ENCODE data around the gene TOMM20. TPM values are rescaled to one million over a fixed set of nuclear protein-coding genes. Genes with fewer than 3 reads are reported as not detected.

TOMM20 gene
- total and polyA plus RNA-seq, 2 of the 8 experiments (the other 6 are each of a cell fraction or from before 2014, with no cell fraction given): 71.4 to 168 TPM

GRCh38 chr1:235093696-235094592 is 34.7 kb downstream of the TOMM20 start (continued):
- no peak for TF ChIP-seq EZH2 (IDR thresholded peaks at IDR 0.05; ENCODE audit: low read depth, low read length, severe bottlenecking)
- no peak for TF ChIP-seq KDM4A (IDR thresholded peaks at IDR 0.05; ENCODE audit: low read depth, low read length, severe bottlenecking)
- TF ChIP-seq RAD21 (IDR thresholded peaks at IDR 0.05 in 1 of 2, conservative IDR thresholded peaks at IDR 0.05 in 1 of 2; ENCODE audit: low read depth in 2 of 2, low read length in 2 of 2): peak; percentile 79 to 82
- no peak for TF ChIP-seq PHF8 (conservative IDR thresholded peaks at IDR 0.05; ENCODE audit: low read depth, low read length)
- TF ChIP-seq RFX5 (IDR thresholded peaks at IDR 0.05; ENCODE audit: borderline replicate concordance, low read depth, low read length): no peak
- no peak for TF ChIP-seq HDAC2 (IDR thresholded peaks at IDR 0.05; ENCODE audit: borderline replicate concordance in 1 of 2, low read depth in 2 of 2, low read length in 2 of 2)
- 0 out of 4 replicates have a peak, but pooled peaks of 1 of the 2 experiments have one; percentile 24 for TF ChIP-seq SIN3A (conservative IDR thresholded peaks at IDR 0.05 in 1 of 2, IDR thresholded peaks at IDR 0.05 in 1 of 2; ENCODE audit: low read depth in 1 of 2, low read length in 2 of 2)
- no peak for TF ChIP-seq TBP (IDR thresholded peaks at IDR 0.05; ENCODE audit: low read depth, low read length)
- peak; percentile 22 for TF ChIP-seq ASH2L (IDR thresholded peaks at IDR 0.05; ENCODE audit: low read length)
- TF ChIP-seq SP4 (IDR thresholded peaks at IDR 0.05; ENCODE audit: low read length): 0 out of 2 replicates have a peak, but pooled peaks have one; percentile 58
- TF ChIP-seq CTCF (IDR thresholded peaks at IDR 0.05; ENCODE audit: control extremely low read depth in 1 of 3, insufficient read depth in 1 of 3, low read depth in 1 of 3, low read length in 3 of 3): peak; percentile 72 to 88 (median 85)
- TF ChIP-seq YY1 (IDR thresholded peaks at IDR 0.05; ENCODE audit: low read depth, low read length): no peak
- TF ChIP-seq RXRA (IDR thresholded peaks at IDR 0.05; ENCODE audit: insufficient read depth, low read depth, low read length): no peak
- TF ChIP-seq GABPA (IDR thresholded peaks at IDR 0.05; ENCODE audit: borderline replicate concordance, insufficient read depth, low read length): no peak

All from H1 (cell line).